Umbilical cord (tissue), 2 donors: ENCODE results near the gene TRIM67. TPM values are rescaled to one million over a fixed set of nuclear protein-coding genes. Genes with fewer than 3 reads are reported as not detected.
"Not testable (repeated sequence)": the region's sequence is repeated elsewhere in the genome, so short reads cannot be mapped to it uniquely, and the experiment has no call there.

ENCODE experiments used
- DNase-seq: peaks from one replicate; pipeline ENCODE4 v3.0.0-alpha.2; 2015; ENCODE audit warnings: low spot score
- total RNA-seq: library from RNA; depleted of rRNA; stranded (reverse); fragments of >200 nt; gene quantifications from one replicate; pipeline ENCODE4 v1.2.3, GENCODE V29; 2014; ENCODE audit warnings: low replicate concordance; ENCODE audit not compliant: insufficient read depth

The TRIM67 gene
- total RNA-seq, 1 donor from 2014 or later, result 1.2 TPM

GRCh38 chr1:231203259-231204057 lies 41.6 kb downstream of the TRIM67 start:
- no peak for DNase-seq

DNA sequence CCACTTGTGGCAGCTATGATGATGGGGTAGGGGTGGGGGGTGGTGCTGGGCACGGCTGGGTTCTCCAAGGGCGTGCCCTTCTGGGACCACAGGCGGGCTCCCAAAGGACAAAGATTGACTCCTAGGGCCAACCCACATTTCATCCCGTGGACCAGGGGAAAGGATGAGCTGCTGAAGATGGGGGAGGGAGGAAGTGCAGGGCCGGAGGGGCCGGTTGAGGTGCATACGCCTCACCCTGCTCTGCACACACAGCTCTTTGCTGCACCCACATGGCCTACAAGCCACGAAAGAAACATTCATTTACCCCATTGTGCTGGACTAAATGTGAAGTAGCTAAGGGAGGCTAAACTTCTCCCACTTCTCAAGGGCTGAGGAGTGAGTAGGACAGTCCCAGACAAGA lies 45.0 kb downstream of the TRIM67 start:
- no peak for DNase-seq

DNA sequence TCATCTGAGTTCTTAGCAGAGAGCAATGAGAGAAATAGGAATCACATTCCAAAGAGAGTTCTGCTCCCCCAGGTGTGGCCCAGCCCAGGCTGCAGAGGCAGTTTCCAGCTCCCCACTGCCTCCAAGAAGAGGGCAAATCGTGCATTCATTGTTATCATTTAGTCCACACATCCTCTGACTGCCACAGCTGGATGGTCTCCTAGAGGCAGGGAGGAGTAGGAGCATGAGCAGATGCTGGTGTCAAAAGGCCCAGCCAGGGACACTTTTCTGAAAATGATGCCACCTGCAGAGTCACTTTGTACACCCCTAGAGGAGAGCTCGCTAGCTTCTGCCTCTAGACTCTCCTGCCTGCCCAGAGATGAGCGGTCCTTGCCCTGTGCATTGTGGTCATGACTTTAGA lies 45.6 kb downstream of the TRIM67 start:
- no peak for DNase-seq

DNA sequence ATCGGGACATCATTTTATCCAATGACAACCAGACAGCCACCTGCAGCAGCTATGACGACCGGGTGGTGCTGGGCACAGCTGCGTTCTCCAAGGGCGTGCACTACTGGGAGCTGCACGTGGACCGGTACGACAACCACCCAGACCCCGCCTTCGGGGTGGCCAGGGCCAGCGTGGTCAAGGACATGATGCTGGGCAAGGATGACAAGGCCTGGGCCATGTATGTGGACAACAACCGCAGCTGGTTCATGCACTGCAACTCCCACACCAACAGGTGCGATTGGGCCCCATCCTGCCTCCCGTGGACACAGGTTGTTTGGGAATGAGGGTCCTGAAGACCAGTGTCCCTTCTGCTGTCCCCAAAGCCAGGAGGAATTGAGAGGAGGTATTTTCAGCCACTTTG lies 47.1 kb downstream of the TRIM67 start:
- DNase-seq, result no peak

DNA sequence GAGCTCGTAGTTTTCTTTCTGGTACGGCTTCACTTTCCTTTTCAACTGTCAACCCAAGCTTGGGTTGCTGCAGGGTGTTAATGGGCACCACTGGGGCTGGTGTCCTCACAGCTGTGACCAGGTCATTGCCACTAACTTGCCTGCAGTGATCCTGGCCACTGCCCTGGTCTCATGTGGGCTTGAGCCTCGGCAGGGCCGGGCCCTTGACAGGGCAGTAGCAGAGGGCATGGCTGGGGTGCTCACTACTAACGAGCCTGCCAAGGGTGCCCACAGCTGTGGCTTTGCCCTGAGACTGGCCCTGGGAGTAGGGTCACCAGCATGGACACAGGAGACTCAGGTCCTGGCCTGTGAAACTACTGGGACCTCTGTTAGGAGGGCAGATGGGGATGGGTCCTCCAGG lies 47.7 kb downstream of the TRIM67 start:
- no peak for DNase-seq

DNA sequence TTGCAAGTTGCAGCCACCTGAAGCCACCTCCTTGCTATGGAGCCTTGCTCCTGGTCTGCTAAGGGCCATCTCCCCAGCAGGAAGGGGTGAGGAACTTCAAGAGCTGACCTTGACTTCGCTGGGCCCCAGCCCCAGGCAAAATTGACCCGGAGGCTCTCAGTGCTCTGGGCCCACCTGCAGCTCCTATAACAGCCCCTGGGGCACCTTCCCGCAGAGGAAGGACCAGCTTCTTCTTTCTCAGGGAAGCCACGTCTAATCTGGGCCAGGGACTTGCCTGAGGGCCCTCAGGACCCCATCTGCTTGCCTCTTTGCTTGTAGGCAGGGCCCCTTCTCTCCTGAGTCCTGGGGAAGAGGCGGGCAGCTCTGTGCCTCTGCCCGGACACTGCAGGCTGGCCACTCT lies 48.3 kb downstream of the TRIM67 start:
- DNase-seq, result no peak

DNA sequence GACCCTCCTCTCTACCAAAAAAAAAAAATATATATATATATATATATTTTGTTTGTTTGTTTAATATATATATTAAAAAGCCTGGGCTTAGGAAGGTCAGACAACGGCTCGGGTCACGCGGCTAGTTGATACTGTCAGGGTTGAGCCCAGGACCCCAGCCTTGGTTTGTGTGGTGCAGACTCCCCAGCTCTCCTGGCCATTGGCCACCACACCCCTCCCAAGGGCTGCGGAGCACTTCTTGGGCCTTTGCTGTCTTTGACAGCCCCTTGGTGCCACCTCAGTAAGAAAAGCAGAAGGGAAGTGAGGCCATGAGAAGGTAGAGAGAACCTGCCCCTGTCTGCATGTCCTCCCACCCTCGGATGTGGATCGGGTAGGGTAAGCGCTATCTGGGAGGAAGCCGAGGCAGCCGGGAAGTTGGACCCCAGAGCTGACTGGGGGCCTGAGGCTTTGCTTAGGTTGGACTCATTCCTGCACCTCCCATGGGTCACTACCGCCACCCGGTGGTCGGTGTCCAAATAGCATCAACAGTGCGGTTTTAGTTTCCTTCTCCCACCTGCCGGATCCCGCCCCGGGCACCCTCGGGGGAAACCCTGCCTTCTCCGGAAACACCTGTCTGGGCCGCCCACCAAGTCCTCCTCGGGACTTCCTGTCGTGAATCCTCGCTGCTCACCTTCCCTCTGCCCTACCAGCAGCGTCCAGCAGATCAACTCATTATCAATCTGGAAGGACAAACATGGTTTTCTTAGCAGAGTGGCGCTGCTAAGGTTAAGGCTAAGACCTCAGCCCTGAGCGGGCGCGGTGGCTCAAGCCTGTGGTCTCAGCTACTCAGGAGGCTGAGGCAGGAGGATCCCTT lies 49.4 kb downstream of the TRIM67 start:
- DNase-seq, result peak; percentile 73

GRCh38 chr1:231212301-231212700 lies 50.4 kb downstream of the TRIM67 start:
- not testable (repeated sequence) for DNase-seq

DNA sequence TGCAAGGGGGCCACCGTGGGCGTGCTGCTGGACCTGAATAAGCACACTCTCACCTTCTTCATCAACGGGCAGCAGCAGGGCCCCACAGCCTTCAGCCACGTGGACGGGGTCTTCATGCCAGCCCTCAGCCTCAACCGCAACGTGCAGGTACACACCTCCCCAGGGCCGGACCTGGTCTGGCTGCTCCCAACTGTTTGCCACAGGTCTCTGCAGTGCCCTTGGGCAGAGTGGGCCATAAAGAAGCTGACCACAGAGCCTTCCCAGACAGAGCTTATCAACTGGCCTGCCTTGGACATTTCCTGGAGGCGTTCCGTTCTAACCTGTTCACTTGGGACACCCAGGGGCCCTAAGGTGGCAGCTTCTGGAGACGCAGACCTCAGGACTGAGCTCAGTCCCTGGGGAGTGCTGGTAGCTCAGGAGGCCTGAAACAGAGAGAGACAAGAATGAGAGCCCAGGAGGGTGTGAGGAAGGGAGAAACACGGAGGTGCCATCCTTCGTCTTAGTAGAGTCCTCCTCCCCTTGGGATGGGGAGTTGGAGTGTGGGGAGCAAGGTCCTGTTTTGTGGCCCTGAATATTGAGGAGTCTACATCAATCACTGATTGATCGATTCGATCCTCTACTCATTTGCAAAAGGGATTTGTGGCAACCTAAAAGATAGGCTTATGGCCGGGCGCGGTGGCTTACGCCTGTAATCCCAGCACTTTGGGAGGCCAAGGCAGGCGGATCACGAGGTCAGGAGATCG lies 52.1 kb downstream of the TRIM67 start:
- DNase-seq, result no peak

- no peak for DNase-seq
Observed at GRCh38 chr1:231214918-231215680, 53.2 kb downstream of the TRIM67 start.

DNA sequence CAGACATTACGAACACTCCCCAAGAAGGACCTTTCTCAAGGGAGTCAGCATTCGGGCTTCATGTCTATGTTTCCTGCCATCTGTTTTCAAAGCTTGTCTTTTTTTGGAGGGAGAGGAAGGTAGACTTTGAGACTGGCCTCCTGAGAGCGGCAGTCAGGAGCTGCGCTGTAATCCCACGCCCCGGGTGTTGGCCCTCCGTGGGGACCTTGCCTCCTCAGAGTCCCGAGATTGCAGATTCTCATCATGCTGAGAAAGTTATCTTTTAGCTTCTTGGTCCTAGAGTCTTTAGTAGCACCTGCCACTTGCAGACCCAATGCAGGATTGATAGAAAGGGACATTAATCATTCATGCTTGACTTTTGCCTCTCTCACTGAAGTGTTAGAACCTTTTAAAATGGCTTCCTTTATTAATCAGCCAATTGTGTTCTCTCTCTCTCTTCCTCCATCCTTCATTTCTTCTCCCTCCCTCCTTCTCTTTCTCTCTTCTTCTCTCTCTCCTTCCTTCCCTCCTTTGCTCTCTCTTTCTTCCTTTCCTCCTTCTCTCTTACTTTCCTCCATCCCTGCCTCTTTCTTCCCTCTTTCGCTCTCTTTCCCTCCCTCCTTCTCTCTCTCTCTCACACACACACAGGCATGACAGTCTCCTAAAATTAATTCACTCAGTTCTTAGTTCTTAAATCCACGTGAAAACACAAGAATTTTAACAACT lies 54.0 kb downstream of the TRIM67 start:
- DNase-seq, result no peak

- DNase-seq, result no peak
Observed at GRCh38 chr1:231216498-231216897, 54.6 kb downstream of the TRIM67 start.

GRCh38 chr1:231217056-231217455 lies 55.2 kb downstream of the TRIM67 start:
- no peak for DNase-seq

- no peak for DNase-seq
Observed at GRCh38 chr1:231218078-231218477, 56.2 kb downstream of the TRIM67 start.

GRCh38 chr1:231219422-231220401 lies 57.9 kb downstream of the TRIM67 start:
- no peak for DNase-seq

- DNase-seq, result no peak
Observed at GRCh38 chr1:231220801-231221200, 58.9 kb downstream of the TRIM67 start.

- no peak for DNase-seq
Observed at GRCh38 chr1:231226156-231226555, 64.3 kb downstream of the TRIM67 start.

GRCh38 chr1:231231511-231231910 lies 69.7 kb downstream of the TRIM67 start:
- no peak for DNase-seq
